ENCODE results near the gene TNRC18. TPM values are rescaled to one million over a fixed set of nuclear protein-coding genes. Genes with fewer than 3 reads are reported as not detected.
"Not testable (repeated sequence)": the region's sequence is repeated elsewhere in the genome, so short reads cannot be mapped to it uniquely, and the experiment has no call there.

Gene TNRC18
- total RNA-seq, 1 donor from 2014 or later: 33.2 TPM

- DNase-seq (ENCODE audit: low spot score): not testable (repeated sequence)
Measured at GRCh38 chr7:5318613-5319012, 105.0 kb downstream of the TNRC18 start.

GRCh38 chr7:5315761-5316160 lies 107.9 kb downstream of the TNRC18 start:
- no peak for DNase-seq (ENCODE audit: low spot score)

- no peak for DNase-seq (ENCODE audit: low spot score)
Measured at GRCh38 chr7:5314864-5315263, 108.8 kb downstream of the TNRC18 start.

- not testable (repeated sequence) for DNase-seq (ENCODE audit: low spot score)
Measured at GRCh38 chr7:5313076-5313885, 110.4 kb downstream of the TNRC18 start.

- DNase-seq (ENCODE audit: low spot score): not testable (repeated sequence)
Measured at GRCh38 chr7:5312276-5313070, 111.2 kb downstream of the TNRC18 start.

GRCh38 chr7:5310822-5311405 lies 112.7 kb downstream of the TNRC18 start:
- DNase-seq (ENCODE audit: low spot score): no peak

- DNase-seq (ENCODE audit: low spot score): no peak
Measured at GRCh38 chr7:5309146-5309545, 114.5 kb downstream of the TNRC18 start.

GRCh38 chr7:5307221-5308142 lies 116.2 kb downstream of the TNRC18 start:
- DNase-seq (ENCODE audit: low spot score): not testable (repeated sequence)

GRCh38 chr7:5305050-5305449 lies 118.6 kb downstream of the TNRC18 start:
- not testable (repeated sequence) for DNase-seq (ENCODE audit: low spot score)

- DNase-seq (ENCODE audit: low spot score): no peak
Measured at GRCh38 chr7:5303591-5304505, 119.8 kb downstream of the TNRC18 start.

- no peak for DNase-seq (ENCODE audit: low spot score)
Measured at GRCh38 chr7:5303061-5303460, 120.6 kb downstream of the TNRC18 start.

- no peak for DNase-seq (ENCODE audit: low spot score)
Measured at GRCh38 chr7:5302577-5302976, 121.1 kb downstream of the TNRC18 start.

- DNase-seq (ENCODE audit: low spot score): no peak
Measured at GRCh38 chr7:5300366-5300765, 123.3 kb downstream of the TNRC18 start.

- peak; percentile 47 for DNase-seq (ENCODE audit: low spot score)
Measured at GRCh38 chr7:5296611-5297226, 126.9 kb downstream of the TNRC18 start.

- peak; percentile 30 for DNase-seq (ENCODE audit: low spot score)
Measured at GRCh38 chr7:5296015-5296610, 127.5 kb downstream of the TNRC18 start.

GRCh38 chr7:5295039-5296014 lies 128.3 kb downstream of the TNRC18 start:
- no peak for DNase-seq (ENCODE audit: low spot score)

GRCh38 chr7:5294169-5294987 lies 129.3 kb downstream of the TNRC18 start:
- DNase-seq (ENCODE audit: low spot score): no peak

Data from umbilical cord (tissue), 2 donors.